Endothelial cell of umbilical vein (primary cell): ENCODE results near the gene GRAMD4. TPM values are rescaled to one million over a fixed set of nuclear protein-coding genes. Genes with fewer than 3 reads are reported as not detected.

Source experiments
- BruUV-seq: library from RNA; stranded (reverse); fragments of 400-500 nt; replicated peaks from 2 replicates; lab custom pipeline; 2021; lab: Mats Ljungman, UMichigan
- CTCF ChIA-PET: fragments of 300-600, 350-600 bp; sonication (Branson Sonifier 250); formaldehyde crosslinking; loops from one replicate; lab custom pipeline; 2021; ENCODE audit warnings: antibody characterized with exemption, inconsistent platforms; lab: Charles Lee
- POLR2A ChIA-PET: fragments of 300-600, 350-600 bp; sonication (Branson Sonifier 250); formaldehyde crosslinking; loops from one replicate; lab custom pipeline; 2021; ENCODE audit warnings: antibody characterized with exemption, inconsistent platforms; lab: Charles Lee
- DNase-seq: peaks from one replicate; pipeline ENCODE4 v3.0.0-alpha.2; 2011; ENCODE audit warnings: low read depth, low spot score
- FAIRE-seq: peaks from 2 replicates; lab custom pipeline; 2011; peaks lifted over from hg19 to GRCh38; lab: Jason Lieb, UNC
- H2AFZ ChIP-seq: 2 replicates; pipeline ENCODE4 v1.6.0; 2012; ENCODE audit warnings: low read depth, low read length, control low read depth, inconsistent platforms
- H3K27ac ChIP-seq: 2 replicates; pipeline ENCODE4 v1.5.1; 2011; ENCODE audit warnings: low read depth, mild to moderate bottlenecking, control low read depth, low read length, moderate library complexity; ENCODE audit not compliant: insufficient read depth
- H3K27me3 ChIP-seq, 2 experiments: 2 replicates each; pipeline versions ENCODE4 v1.6.0 to v1.6.1; 2011; ENCODE audit warnings: low read length in 2 of 2, mixed read lengths in 1 of 2; ENCODE audit not compliant: control insufficient read depth in 2 of 2, insufficient read depth in 2 of 2
- H3K36me3 ChIP-seq, 2 experiments: 2 replicates in 1 of 2; 3 replicates in 1 of 2; pipeline ENCODE4 v1.5.1; 2011; ENCODE audit warnings: low read length in 2 of 2, mild to moderate bottlenecking in 1 of 2, moderate library complexity in 1 of 2; ENCODE audit not compliant: control insufficient read depth in 2 of 2, insufficient read depth in 2 of 2; ENCODE audit errors: extremely low read depth in 1 of 2
- H3K4me1 ChIP-seq: 3 replicates; pipeline ENCODE4 v1.5.1; 2011; ENCODE audit warnings: mild to moderate bottlenecking, low read length; ENCODE audit not compliant: control insufficient read depth, insufficient read depth; ENCODE audit errors: extremely low read depth
- H3K4me2 ChIP-seq: 2 replicates; pipeline ENCODE4 v1.6.1; 2011; ENCODE audit warnings: low read length, control low read depth, mixed read lengths; ENCODE audit not compliant: insufficient read depth
- H3K4me3 ChIP-seq, 3 experiments: fragments of 200-600 bp in 1 of 3; sonication (generic), shearing (Covaris generic) in 1 of 3; replicated peaks in 1 of 3; 2 replicates each; pipeline ENCODE4 v1.5.1; 2011 to 2016; ENCODE audit warnings: control low read depth in 3 of 3, low read length in 3 of 3, mild to moderate bottlenecking in 2 of 3, inconsistent platforms in 1 of 3, low read depth in 1 of 3, moderate library complexity in 1 of 3; ENCODE audit not compliant: insufficient read depth in 1 of 3
- H3K79me2 ChIP-seq: 2 replicates; pipeline ENCODE4 v1.6.0; 2012; ENCODE audit warnings: low read length, inconsistent platforms; ENCODE audit not compliant: control insufficient read depth, insufficient read depth
- H3K9ac ChIP-seq: replicated peaks from 2 replicates; pipeline ENCODE3; 2011; ENCODE audit warnings: low read length, control low read depth; ENCODE audit not compliant: insufficient read depth; ENCODE audit errors: extremely low read depth
- H3K9me1 ChIP-seq: replicated peaks from 3 replicates; pipeline ENCODE4 v1.6.0; 2011; ENCODE audit warnings: mild to moderate bottlenecking, low read length; ENCODE audit not compliant: control insufficient read depth, insufficient read depth; ENCODE audit errors: extremely low read depth
- H3K9me3 ChIP-seq: replicated peaks from 2 replicates; pipeline ENCODE4 v1.5.1; 2012; ENCODE audit warnings: low read length, inconsistent platforms; ENCODE audit not compliant: control insufficient read depth, insufficient read depth
- H4K20me1 ChIP-seq: replicated peaks from 2 replicates; pipeline ENCODE3; 2011; ENCODE audit warnings: mild to moderate bottlenecking, low read length; ENCODE audit not compliant: control insufficient read depth, insufficient read depth; ENCODE audit errors: extremely low read depth
- EZH2 ChIP-seq: IDR thresholded peaks from 2 replicates; pipeline ENCODE4 v1.6.1; 2012; ENCODE audit warnings: borderline replicate concordance, low read depth, mild to moderate bottlenecking, moderate library complexity, low read length, inconsistent platforms; ENCODE audit not compliant: severe bottlenecking
- FOS ChIP-seq: IDR thresholded peaks from 2 replicates; pipeline ENCODE4 v1.6.1; 2011; ENCODE audit warnings: mild to moderate bottlenecking, low read length, moderate library complexity, borderline replicate concordance; ENCODE audit not compliant: insufficient read depth
- GATA2 ChIP-seq: IDR thresholded peaks from 2 replicates; pipeline ENCODE4 v1.7.0; 2011; ENCODE audit warnings: low read depth, mild to moderate bottlenecking, moderate library complexity, mixed read lengths, low read length; ENCODE audit not compliant: insufficient read length, insufficient read depth
- JUN ChIP-seq: IDR thresholded peaks from 2 replicates; pipeline ENCODE4 v1.6.1; 2011; ENCODE audit warnings: borderline replicate concordance, low read depth; ENCODE audit not compliant: insufficient read length, insufficient read depth
- MAX ChIP-seq: IDR thresholded peaks from 2 replicates; pipeline ENCODE4 v1.6.1; 2011; ENCODE audit not compliant: insufficient read depth, insufficient read length
- MYC ChIP-seq: IDR thresholded peaks from one replicate; pipeline ENCODE4 v1.6.1; 2011; ENCODE audit warnings: mild to moderate bottlenecking, low read depth, low read length
- POLR2A ChIP-seq: IDR thresholded peaks from 2 replicates; pipeline ENCODE4 v1.6.1; 2012; ENCODE audit warnings: low read depth, mild to moderate bottlenecking, control low read depth, low read length
- POLR2AphosphoS5 ChIP-seq: IDR thresholded peaks from 2 replicates; pipeline ENCODE4 v1.6.1; 2012; ENCODE audit warnings: low read depth, mild to moderate bottlenecking, control low read depth, low read length, moderate library complexity; ENCODE audit not compliant: insufficient read depth
- dilution Hi-C: fragments of 300-500 bp; cut with MboI; formaldehyde crosslinking; loops from one replicate; pipeline ENCODE4 v1.15.0; 2019; ENCODE audit warnings: low sequenced_read_pairs; ENCODE audit not compliant: extremely low pct_ligation_motif_present
- intact Hi-C: fragments of 100-400 bp; cut with micrococcal nuclease; formaldehyde crosslinking; loops from one replicate; pipeline ENCODE4 v1.10.0; 2022
- polyA plus RNA-seq, 4 experiments: library from polyadenylated mRNA; depleted of rRNA in 3 of 4; stranded (reverse) in 3 of 4; unstranded in 1 of 4; fragments of >200 nt; gene quantifications; 2 replicates each; pipeline versions ENCODE4 v1.2.1 to v1.2.3, GENCODE V29; 2011 to 2012; ENCODE audit warnings: missing spikeins in 1 of 4
- total RNA-seq: library from RNA; stranded (reverse); gene quantifications from 2 replicates; pipeline ENCODE4 v1.2.3, GENCODE V29; 2021
- TF ChIP-seq, protein P1 (sequence below), 2 donors: IDR thresholded peaks; 1 replicate in 1 of 2; 2 replicates in 1 of 2; pipeline ENCODE4 v1.5.1; 2011; ENCODE audit warnings: low read length in 2 of 2, mild to moderate bottlenecking in 2 of 2, moderate library complexity in 2 of 2, control low read depth in 1 of 2, inconsistent platforms in 1 of 2, low read depth in 1 of 2; ENCODE audit not compliant: insufficient read depth in 1 of 2; ENCODE audit errors: extremely low read depth in 1 of 2

Gene GRAMD4
- total and polyA plus RNA-seq, 2 donors (not counting 3 experiments of a cell fraction or from before 2014, with no cell fraction given) = 5.9 to 14.8 TPM

DNA sequence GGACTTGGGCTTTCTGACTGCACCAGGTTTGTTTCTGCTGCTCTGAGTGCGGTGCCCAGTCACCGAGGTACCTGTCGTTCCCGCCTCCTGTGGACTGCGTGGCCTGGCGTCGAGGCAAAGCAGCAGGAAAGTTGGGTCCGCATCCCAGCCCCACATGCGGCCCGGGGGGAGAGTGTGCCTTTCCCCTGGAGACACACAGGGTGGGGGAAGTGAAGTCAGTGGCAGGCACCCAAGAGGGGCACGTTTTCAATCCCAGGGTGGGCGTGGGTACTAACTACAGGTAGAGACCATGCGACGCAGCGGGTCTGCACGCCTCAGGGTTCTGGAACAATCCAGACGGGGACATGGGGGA is 25.3 kb upstream of the GRAMD4 start:
- no peaks in the 10 kb centered on the region for H3K9me1 ChIP-seq
- no peaks in the 10 kb centered on the region for H3K79me2 ChIP-seq
- dilution Hi-C loops = no loop called here
- BruUV-seq = no TSS peak
- TF ChIP-seq EZH2 = no peak
- no peak for TF ChIP-seq JUN
- H3K4me3 ChIP-seq = no peak overlapping the region
- no peaks in the 10 kb centered on the region for H3K4me1 ChIP-seq
- no peaks in the 10 kb centered on the region for H3K27me3 ChIP-seq
- no peak overlapping the region for H2AFZ ChIP-seq
- no peaks in the 10 kb centered on the region for H3K36me3 ChIP-seq
- H3K9ac ChIP-seq = no peak overlapping the region
- no peaks in the 10 kb centered on the region for H3K9me3 ChIP-seq
- H3K4me2 ChIP-seq = no peak overlapping the region
- H4K20me1 ChIP-seq = no peaks in the 10 kb centered on the region
- CTCF ChIA-PET = no interaction called here
- H3K27ac ChIP-seq = no peak overlapping the region
- POLR2A ChIA-PET = no interaction called here
- intact Hi-C loops = no loop called here
- DNase-seq (no peak), FAIRE-seq (no peak)

- intact Hi-C loops (no loop called here), dilution Hi-C loops (no loop called here)
- Histone ChIP-seq H3K9me1 (no peaks in the 10 kb centered on the region), H4K20me1 (no peaks in the 10 kb centered on the region), H3K79me2 (no peaks in the 10 kb centered on the region), H3K27me3 (no peaks in the 10 kb centered on the region), H3K27ac (no peak overlapping the region), H2AFZ (no peak overlapping the region), H3K4me3 (no peak overlapping the region), H3K9me3 (no peaks in the 10 kb centered on the region), H3K4me1 (no peaks in the 10 kb centered on the region), H3K4me2 (no peak overlapping the region), H3K9ac (no peak overlapping the region), H3K36me3 (no peaks in the 10 kb centered on the region)
- no peak for FAIRE-seq
- no TSS peak for BruUV-seq
- ChIA-PET POLR2A (interaction anchor here (0.8 kb wide), 1 partner anchor 20 kb away, joined by 3 read pairs; no protein-coding TSS in a partner anchor), CTCF (no interaction called here)
- TF ChIP-seq EZH2 = no peak
- no peak for TF ChIP-seq GATA2
- TF ChIP-seq, protein P1, sequence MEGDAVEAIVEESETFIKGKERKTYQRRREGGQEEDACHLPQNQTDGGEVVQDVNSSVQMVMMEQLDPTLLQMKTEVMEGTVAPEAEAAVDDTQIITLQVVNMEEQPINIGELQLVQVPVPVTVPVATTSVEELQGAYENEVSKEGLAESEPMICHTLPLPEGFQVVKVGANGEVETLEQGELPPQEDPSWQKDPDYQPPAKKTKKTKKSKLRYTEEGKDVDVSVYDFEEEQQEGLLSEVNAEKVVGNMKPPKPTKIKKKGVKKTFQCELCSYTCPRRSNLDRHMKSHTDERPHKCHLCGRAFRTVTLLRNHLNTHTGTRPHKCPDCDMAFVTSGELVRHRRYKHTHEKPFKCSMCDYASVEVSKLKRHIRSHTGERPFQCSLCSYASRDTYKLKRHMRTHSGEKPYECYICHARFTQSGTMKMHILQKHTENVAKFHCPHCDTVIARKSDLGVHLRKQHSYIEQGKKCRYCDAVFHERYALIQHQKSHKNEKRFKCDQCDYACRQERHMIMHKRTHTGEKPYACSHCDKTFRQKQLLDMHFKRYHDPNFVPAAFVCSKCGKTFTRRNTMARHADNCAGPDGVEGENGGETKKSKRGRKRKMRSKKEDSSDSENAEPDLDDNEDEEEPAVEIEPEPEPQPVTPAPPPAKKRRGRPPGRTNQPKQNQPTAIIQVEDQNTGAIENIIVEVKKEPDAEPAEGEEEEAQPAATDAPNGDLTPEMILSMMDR (IDR thresholded peaks at IDR 0.05; ENCODE audit: extremely low read depth in 1 of 2, insufficient read depth in 1 of 2, low read depth in 1 of 2, low read length in 2 of 2) = no peak
- no peak for TF ChIP-seq MYC
- no peak for TF ChIP-seq POLR2A
- TF ChIP-seq FOS = no peak
- no peak for TF ChIP-seq POLR2AphosphoS5
- TF ChIP-seq JUN = no peak
- no peak for TF ChIP-seq MAX
- no peak for DNase-seq
These were observed 24.6 kb upstream of the GRAMD4 start for GRCh38 chr22:46595545-46595944.
